ENCODE measurements around the gene DCTN3. TPM values are rescaled to one million over a fixed set of nuclear protein-coding genes. Genes with fewer than 3 reads are reported as not detected.

DCTN3 gene
- total RNA-seq, 4 donors from 2014 or later: 41.6 to 78.9 (median 54.0) TPM

DNA sequence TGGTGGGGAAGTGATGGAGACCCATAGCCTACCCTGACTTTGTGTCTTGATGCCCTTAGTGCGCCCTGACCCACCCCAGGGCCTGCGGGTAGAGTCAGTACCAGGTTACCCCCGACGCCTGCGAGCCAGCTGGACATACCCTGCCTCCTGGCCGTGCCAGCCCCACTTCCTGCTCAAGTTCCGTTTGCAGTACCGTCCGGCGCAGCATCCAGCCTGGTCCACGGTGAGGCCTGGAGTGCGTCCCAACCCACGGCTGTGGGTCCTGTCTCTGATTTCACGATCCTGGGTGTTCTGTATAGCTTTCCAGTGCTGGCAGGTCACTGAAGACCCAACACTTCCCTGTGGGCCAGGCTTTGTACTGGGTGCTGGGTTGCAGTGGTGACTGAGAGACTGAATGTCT lies 38.2 kb upstream of the DCTN3 start:
- no peaks in the 10 kb centered on the region for H3K9me3 ChIP-seq
- no peaks in the 10 kb centered on the region for H3K36me3 ChIP-seq
- intact Hi-C loops (cut with DNase I; ENCODE audit: low total_unique reads) (loop anchor here (10.0 kb wide), 1 partner anchor 426 kb away; no protein-coding TSS in a partner anchor), in situ Hi-C loops (cut with MboI; ENCODE audit: low pct_ligation_motif_present in 1 of 4, low pct_unique_long_range_greater_than_20kb in 1 of 4, low sequenced_read_pairs in 3 of 4) (no loop called here)
- no peak overlapping the region for H3K27ac ChIP-seq
- H3K4me1 ChIP-seq: peaks cover 6 to 24% (median 17%) of the 10 kb centered on the region in 4 donors
- no peak for DNase-seq
- WGBS, 2 donors (ENCODE audit: low coverage in 1 of 2): 87% methylated on average over 14 of the region's 14 CpGs; no CpG with 5 or more reads in 1 of the 2 donors
- TF ChIP-seq CTCF (IDR thresholded peaks at IDR 0.05) (no peak), POLR2AphosphoS5 (IDR thresholded peaks at IDR 0.05) (no peak), POLR2A (IDR thresholded peaks at IDR 0.05) (no peak), EP300 (IDR thresholded peaks at IDR 0.05; ENCODE audit: low read depth) (no peak)
- no peak overlapping the region for H3K4me3 ChIP-seq
- no peaks in the 10 kb centered on the region for H3K27me3 ChIP-seq

DNA sequence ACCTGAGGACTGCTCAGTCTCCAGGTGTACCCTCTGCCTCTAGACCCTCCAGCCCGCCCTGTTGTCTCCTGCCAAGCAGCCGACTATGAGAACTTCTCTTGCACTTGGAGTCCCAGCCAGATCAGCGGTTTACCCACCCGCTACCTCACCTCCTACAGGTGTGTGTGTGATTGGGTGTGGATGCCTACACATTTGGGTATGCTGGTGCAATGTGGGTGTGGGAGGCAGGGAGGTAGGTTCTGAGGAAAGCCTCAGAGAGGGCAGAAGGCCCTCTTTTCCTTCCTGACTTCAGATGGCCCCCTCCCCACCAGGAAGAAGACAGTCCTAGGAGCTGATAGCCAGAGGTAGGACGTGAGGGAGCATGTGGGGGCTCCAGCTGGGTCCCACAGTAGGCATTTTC lies 36.7 kb upstream of the DCTN3 start:
- TF ChIP-seq POLR2AphosphoS5 (IDR thresholded peaks at IDR 0.05): no peak
- TF ChIP-seq POLR2A (IDR thresholded peaks at IDR 0.05): no peak
- no peak for TF ChIP-seq EP300 (IDR thresholded peaks at IDR 0.05; ENCODE audit: low read depth)
- no peak for TF ChIP-seq CTCF (IDR thresholded peaks at IDR 0.05)
- in situ Hi-C loops (cut with MboI; ENCODE audit: low pct_ligation_motif_present in 1 of 4, low pct_unique_long_range_greater_than_20kb in 1 of 4, low sequenced_read_pairs in 3 of 4) (no loop called here), intact Hi-C loops (cut with DNase I; ENCODE audit: low total_unique reads) (loop anchor here (10.0 kb wide), 1 partner anchor 428 kb away; no protein-coding TSS in a partner anchor)
- Histone ChIP-seq H3K36me3 (no peaks in the 10 kb centered on the region), H3K27me3 (no peaks in the 10 kb centered on the region), H3K27ac (no peak overlapping the region), H3K4me3 (no peak overlapping the region), H3K4me1 (peaks cover 18 to 38% (median 30%) of the 10 kb centered on the region in 4 donors), H3K9me3 (no peaks in the 10 kb centered on the region)
- no peak for DNase-seq
- WGBS, 2 donors (ENCODE audit: low coverage in 1 of 2): 94% methylated on average over 5 of the region's 5 CpGs; no CpG with 5 or more reads in 1 of the 2 donors

- peak overlapping the region; percentile 24 to 89 (median 86) for H3K27ac ChIP-seq
- no peak overlapping the region for H3K4me3 ChIP-seq
- intact Hi-C loops (cut with DNase I; ENCODE audit: low total_unique reads) (loop anchor here (10.0 kb wide), 1 partner anchor 429 kb away; no protein-coding TSS in a partner anchor), in situ Hi-C loops (cut with MboI; ENCODE audit: low pct_ligation_motif_present in 1 of 4, low pct_unique_long_range_greater_than_20kb in 1 of 4, low sequenced_read_pairs in 3 of 4) (no loop called here)
- H3K4me1 ChIP-seq: peaks cover 18 to 51% (median 41%) of the 10 kb centered on the region in 4 donors
- DNase-seq: no peak
- H3K9me3 ChIP-seq: no peaks in the 10 kb centered on the region
- TF ChIP-seq EP300 (IDR thresholded peaks at IDR 0.05; ENCODE audit: low read depth) (no peak), POLR2AphosphoS5 (IDR thresholded peaks at IDR 0.05) (no peak), CTCF (IDR thresholded peaks at IDR 0.05) (no peak), POLR2A (IDR thresholded peaks at IDR 0.05) (no peak)
- H3K27me3 ChIP-seq: no peaks in the 10 kb centered on the region
- no peaks in the 10 kb centered on the region for H3K36me3 ChIP-seq
- WGBS, 2 donors (ENCODE audit: low coverage in 1 of 2): 82 to 90% methylated on average over 2 to 4 of the region's 5 CpGs
Measured at GRCh38 chr9:34655394-34655793, 35.1 kb upstream of the DCTN3 start.

DNA sequence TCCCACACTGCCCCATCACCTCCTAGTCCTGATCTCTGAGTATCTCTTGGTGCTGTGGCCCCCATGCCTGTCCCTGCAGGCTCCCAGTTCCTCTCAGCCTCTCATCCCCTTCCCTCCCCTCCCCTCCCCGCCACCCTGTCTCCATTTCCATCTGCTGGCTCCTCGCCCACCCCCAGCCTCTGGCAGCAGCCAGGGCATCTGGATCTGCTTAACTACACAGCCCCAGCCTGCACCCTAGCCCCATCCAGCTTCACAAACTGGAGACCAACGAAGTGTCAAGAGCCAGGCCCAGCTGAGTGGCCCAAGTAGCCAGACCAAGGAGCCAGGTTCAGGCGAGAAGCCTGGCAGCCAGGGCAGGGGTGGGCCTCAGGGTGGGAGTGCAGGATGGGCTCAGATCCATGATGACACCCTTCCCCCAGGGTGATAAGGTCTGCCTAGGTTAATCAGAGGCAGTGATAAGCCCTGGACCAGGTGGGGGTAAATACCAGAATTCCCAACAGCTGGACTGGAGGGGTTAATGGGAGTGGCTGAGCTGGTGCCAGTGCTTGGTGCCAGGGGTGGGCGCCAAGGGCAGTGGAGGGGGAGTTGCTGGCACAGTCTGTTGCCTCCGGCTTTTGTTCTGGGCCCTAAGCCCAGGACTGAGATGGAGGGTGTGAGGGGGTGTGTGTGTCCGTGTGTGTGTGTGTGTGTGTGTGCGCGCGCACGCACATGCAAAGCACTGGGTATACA lies 34.2 kb upstream of the DCTN3 start:
- in situ Hi-C loops (cut with MboI; ENCODE audit: low pct_ligation_motif_present in 1 of 4, low pct_unique_long_range_greater_than_20kb in 1 of 4, low sequenced_read_pairs in 3 of 4) (no loop called here), intact Hi-C loops (cut with DNase I; ENCODE audit: low total_unique reads) (loop anchor here (10.0 kb wide), 1 partner anchor 430 kb away; no protein-coding TSS in a partner anchor)
- TF ChIP-seq POLR2AphosphoS5 (IDR thresholded peaks at IDR 0.05) (peak in 2 of 3 donors; percentile 30 to 47), POLR2A (IDR thresholded peaks at IDR 0.05) (peak; percentile 7), CTCF (IDR thresholded peaks at IDR 0.05) (no peak), EP300 (IDR thresholded peaks at IDR 0.05; ENCODE audit: low read depth) (no peak)
- peaks cover 0 to 3% (median 1%) of the 10 kb centered on the region in 4 donors for H3K36me3 ChIP-seq
- peak overlapping the region; percentile 82 to 89 (median 86) for H3K27ac ChIP-seq
- no peaks in the 10 kb centered on the region for H3K27me3 ChIP-seq
- peaks cover 18 to 47% (median 39%) of the 10 kb centered on the region in 4 donors for H3K4me1 ChIP-seq
- peak; percentile 51 for DNase-seq
- no peak overlapping the region for H3K4me3 ChIP-seq
- H3K9me3 ChIP-seq: no peaks in the 10 kb centered on the region
- WGBS, 2 donors (ENCODE audit: low coverage in 1 of 2): 55% methylated on average over 11 of the region's 11 CpGs; no CpG with 5 or more reads in 1 of the 2 donors

All from transverse colon (tissue), 4 donors.